Hematopoietic multipotent progenitor cell treated with erythropoietin and hydrocortisone succinate and interleukin-3 and kit ligand, for 17 days (in vitro differentiated cells): ENCODE measurements around the gene MYO16.

Source experiments
- DNase-seq: peaks from one replicate; pipeline ENCODE4 v3.0.0-alpha.2; 2015; ENCODE audit warnings: low spot score

MYO16 gene

DNA sequence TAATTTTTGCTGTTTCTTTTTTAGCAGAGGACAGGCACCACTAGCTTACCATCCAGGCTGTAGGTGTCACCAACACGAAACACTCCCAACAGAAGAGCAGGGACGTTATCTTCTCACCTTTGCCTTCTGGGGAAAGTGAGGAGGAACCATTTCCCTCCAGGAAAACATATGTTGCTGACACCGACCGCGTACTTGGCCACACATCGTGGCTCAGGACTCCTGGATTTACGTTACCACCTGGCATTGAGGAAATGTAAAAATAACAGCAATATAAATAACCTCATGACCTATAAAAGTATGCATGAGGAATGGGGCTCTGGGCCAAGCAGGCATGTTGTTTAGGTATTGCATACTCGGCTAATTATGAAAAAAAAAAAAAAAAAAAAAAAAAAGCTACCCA, 525.1 kb downstream of the MYO16 start:
- DNase-seq, result no peak

GRCh38 chr13:109154966-109155761, 525.8 kb downstream of the MYO16 start:
- DNase-seq, result no peak

DNA sequence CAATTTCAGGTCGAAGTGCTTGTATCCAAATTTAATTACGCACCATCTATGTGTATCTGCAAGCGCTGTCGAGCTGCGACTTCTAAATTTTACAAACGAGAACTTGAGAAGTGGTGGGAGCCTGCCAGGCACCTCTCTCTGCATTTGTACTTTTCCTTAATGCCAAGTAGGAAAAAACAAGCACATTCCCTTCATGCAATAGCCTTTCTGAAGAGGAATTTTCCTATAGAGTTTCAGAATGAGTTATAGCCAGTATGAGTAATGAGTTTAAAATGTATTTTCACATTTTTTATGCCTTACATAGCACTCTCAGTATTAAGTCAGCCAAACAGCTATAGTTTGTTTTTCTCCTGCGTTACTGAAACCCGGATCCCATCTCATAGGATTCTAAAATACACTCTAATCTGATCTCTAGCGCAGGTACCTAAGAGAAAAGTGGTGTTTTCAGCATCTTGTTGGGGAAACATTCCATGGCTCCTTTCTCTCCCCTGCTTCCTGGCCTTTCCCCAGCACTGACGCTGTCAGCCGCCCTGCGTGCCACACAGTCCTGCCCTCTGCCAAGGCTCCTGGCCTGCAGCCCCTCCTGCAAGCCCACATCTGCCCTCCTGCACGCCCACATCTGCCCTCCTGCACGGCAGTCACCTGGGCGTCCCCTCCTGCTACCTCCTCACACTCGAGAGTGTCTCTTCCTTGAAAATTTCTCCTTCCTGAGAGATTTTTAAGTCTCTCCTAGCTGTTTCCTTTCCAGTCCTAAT, 526.9 kb downstream of the MYO16 start:
- no peak for DNase-seq

DNA sequence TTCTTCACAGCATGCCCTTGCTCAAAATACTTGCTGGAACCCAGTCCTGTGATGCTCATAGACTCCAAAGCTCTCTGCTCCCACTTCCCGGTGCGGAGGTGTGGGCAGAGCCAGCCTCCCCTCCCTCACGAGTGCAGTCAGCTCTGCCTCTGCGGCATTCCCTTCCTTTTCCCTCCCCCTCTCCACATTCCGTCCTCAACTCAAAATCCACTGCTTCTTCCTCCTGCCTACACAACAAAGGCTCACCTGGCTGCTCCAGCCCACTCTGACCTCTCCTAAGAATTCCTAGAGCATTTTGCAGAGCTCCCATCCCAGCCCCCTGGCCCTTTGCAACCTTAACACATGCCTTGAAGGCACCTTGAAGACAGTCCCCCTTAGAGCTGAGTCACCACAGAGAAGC, 527.9 kb downstream of the MYO16 start:
- no peak for DNase-seq

- no peak for DNase-seq
These were observed 529.0 kb downstream of the MYO16 start for GRCh38 chr13:109158383-109158782.

DNA sequence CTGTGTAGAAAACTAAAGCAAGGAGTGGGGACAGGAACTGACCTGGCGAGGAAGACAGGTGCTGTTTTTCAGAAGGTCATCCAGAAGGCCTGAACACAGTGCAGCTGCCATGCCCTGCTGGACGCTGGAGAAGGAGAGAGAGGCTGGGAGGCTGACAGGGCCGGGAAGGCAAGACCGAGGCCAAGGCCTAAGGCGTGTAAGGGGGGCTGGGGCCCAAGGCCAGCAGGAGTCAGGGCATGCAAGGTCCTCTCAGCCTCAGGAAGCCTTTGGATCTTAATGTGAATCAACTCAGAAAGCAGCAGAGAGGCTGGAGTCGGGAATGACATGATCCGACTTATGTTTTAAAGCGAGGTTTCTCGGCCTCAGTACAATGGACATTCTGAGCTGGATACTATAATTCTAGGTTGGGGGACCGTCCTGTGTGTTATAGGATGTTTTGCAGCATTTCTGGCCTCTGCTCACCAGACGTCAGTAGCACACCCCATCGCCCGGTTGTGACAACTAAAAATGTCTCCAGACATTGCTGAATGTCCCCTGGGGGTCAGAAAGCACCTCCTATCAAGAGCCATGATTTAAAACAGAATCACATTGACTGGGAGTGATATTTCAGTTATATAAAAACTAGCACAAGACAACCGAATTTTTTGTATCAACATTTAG, 530.4 kb downstream of the MYO16 start:
- DNase-seq, result no peak

- DNase-seq, result no peak
These were observed 530.9 kb downstream of the MYO16 start for GRCh38 chr13:109160357-109160756.

GRCh38 chr13:109160887-109161669, 531.7 kb downstream of the MYO16 start:
- DNase-seq, result no peak

DNA sequence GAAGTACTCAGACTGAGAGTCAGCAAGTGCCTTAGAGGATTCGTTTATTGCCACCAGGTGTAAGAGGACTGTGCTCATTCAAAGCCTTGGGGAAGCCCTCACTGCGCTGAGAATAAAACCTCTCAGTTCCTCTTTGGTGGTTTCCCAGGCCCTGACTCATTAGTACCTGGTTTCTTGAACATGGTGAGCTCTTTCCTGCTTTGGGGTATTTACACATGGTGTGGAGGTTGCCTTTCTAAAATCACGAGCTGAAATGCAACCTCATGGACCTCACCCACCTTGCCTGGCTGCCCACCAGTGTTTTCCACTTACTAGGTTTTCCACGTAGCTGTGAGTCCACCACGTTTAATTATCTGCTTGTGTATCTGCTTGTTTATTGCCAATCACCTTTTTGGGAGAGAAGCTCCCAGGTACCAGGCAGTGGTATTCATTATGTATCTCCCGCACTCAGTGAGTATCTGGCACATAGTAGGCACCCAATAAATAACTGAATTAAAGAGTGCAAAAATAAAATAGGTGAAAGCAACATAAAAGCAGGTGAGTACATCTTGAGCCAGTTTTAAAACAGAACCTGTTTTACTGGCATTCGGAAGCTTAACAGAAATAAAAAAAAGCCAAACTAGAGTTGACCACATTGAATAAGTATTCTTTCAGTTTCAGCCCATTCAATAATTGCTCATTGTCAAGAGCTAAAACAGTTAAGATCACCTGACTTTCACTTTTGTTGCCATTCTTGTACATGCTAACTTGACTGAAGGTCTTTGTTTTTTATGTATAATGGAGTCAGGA, 533.0 kb downstream of the MYO16 start:
- no peak for DNase-seq

- no peak for DNase-seq
These were observed 533.6 kb downstream of the MYO16 start for GRCh38 chr13:109163037-109163379.

GRCh38 chr13:109165417-109165904, 536.0 kb downstream of the MYO16 start:
- no peak for DNase-seq

DNA sequence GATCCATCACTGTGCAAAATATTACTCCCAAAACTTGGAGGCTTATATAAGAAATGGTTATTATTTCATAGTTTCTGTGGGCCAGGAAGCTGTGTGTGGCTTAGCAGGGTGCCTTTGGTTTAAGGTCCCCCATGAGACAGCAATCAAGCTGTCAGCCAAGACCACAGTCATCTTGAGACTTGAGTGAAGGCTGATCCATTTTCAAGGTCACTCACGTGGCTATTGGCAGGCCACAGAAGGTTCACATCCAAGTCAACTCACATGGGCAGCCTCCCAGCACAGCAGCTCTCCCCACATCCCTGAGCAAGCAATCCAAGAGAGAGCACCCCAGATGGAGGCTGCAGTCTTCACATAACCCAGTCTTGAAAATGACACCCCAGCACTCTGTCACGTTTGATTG, 537.4 kb downstream of the MYO16 start:
- no peak for DNase-seq

DNA sequence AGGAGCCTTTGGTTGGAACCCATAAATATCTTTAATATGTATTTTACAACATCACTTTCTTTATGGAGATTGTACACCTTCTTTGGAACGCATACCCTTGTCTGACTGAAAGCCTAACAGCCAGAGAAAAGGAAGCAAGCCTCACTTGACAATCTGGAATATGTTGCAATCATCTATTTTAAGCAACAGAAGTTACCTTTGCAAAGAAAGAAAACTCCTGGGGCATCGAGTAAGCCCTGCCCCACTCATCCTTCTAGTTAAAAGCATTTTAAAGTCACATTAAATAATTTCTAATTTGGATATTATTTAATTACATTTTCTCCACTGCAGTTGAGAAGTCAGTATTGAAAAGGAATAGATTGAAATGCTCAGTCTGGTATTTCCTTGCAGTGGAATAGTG, 542.7 kb downstream of the MYO16 start:
- DNase-seq, result no peak

DNA sequence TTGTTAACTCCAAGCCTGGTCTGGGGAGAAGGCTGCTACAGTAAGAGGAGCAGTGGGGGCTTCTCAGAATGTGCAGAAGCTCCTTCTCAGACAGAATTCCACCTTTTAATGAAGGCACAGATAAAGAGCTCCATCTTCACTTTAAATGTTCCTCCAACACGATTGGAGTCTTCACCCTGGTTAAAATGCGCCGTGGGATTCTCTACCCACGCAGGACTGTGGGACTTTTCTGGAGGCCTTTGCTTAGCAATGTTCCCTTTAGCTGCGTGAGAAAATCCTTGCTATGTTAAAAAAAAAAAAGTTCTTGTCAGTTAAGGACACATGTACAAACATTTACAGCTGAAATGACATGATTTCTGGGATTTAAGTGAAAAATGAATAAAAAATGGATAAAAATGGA, 546.3 kb downstream of the MYO16 start:
- no peak for DNase-seq

DNA sequence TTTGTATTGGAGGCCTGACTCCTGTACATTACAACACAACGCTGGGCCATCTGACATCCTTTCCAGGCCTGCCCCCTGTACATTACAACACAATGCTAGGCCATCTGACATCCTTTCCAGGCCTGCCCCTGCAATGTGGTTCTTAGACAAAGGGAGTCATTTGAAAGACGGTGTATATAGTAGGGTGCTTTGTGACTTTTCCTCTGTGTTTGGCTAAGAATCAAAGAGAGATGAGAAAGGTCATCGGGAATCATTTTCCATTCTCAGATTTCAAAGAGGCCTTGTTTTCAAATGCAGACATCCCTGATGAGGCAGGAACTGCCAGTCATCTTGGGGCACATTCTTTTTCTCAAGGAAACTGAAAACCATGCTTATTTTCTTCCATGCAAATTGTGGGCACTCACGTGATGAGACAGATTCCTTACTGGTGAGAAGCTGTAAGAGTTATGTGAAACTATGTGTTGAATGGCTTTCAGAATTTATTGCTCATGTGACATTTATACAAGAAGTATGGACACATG, 551.6 kb downstream of the MYO16 start:
- no peak for DNase-seq

- DNase-seq, result no peak
These were observed 553.5 kb downstream of the MYO16 start for GRCh38 chr13:109182777-109183465.

DNA sequence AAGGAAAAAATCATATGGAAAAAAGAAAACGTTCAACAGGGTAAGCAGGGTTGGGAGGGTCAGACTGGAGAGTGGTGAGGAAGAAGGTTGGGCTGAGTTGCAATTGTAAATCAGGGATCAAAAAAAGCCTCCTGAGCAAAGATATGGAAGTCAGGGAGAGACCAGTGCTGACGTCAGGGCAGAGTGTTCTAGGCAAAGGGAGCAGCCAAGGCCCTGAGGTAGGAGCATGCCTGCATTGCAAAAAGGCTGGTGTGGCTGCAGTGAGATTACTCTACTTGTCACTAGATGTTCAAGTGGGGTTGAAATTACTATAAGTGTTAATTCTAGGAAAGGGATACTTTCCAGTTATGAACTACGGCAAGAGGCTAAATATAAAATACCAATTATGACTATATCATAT, 562.0 kb downstream of the MYO16 start:
- no peak for DNase-seq

GRCh38 chr13:109192306-109192705, 562.9 kb downstream of the MYO16 start:
- DNase-seq, result no peak

DNA sequence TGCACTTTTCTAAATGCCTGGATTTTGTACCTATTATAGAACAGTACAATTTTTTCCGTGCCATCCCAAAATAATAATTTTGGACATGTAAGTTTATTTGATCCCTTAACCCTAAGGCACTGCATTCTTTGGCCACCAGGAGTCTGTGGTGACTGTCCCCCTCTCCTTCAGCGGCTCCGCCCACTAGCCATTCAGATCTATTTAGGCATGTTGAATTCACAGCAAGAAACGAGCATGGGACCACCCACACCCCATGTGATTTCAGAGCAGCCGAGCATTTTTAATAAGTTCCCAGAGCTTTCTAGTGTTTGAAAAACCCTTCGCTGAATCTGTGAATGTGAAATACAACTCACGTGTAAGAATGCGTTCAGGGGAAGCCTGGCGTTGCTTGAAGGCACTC, 567.5 kb downstream of the MYO16 start:
- no peak for DNase-seq

DNA sequence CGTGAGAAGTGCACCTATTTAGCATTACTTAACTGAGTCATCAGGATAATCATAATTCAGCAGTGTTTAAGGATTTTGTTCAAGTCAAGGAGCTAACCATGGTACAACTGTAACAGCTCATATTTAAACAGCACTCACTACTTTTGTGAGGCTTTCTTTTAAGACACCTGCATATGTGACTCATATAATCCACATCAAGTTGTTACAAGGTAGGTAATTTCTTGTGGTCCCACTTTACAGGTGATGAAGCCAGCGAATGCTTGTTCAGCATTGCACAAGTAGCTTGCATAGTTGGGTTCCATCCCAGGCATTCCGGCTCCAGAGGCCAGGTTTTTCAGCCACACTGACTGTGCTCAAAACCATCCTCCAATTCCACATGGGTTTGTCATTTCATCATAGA, 569.2 kb downstream of the MYO16 start:
- no peak for DNase-seq

GRCh38 chr13:109199280-109199679, 569.9 kb downstream of the MYO16 start:
- DNase-seq, result no peak
